GM23338 (cell line): ENCODE data around the gene MUC12. TPM values are rescaled to one million over a fixed set of nuclear protein-coding genes. Genes with fewer than 3 reads are reported as not detected.

Experiments
- ATAC-seq: fragments of 200-7000 bp; cut with Tn5 transposase; 3 replicates; pipeline ENCODE4 v1.9.1; 2020
- DNase-seq: peaks from one replicate; pipeline ENCODE4 v3.0.0-alpha.2; 2015; ENCODE audit warnings: low spot score
- H2AFZ ChIP-seq: fragments of 200-600 bp; sonication (generic); 2 replicates; pipeline ENCODE4 v1.8.0; 2016; ENCODE audit warnings: antibody characterized with exemption, mild to moderate bottlenecking, moderate library complexity
- H3F3A ChIP-seq: fragments of 200-600 bp; sonication (generic); replicated peaks from 2 replicates; pipeline ENCODE4 v1.8.0; 2017; ENCODE audit warnings: antibody characterized with exemption, mixed run types, low read depth
- H3K27ac ChIP-seq: fragments of 200-600 bp; sonication (generic); 2 replicates; pipeline ENCODE4 v1.6.1; 2016; ENCODE audit warnings: low read depth
- H3K27me3 ChIP-seq: fragments of 200-600 bp; sonication (generic); 2 replicates; pipeline ENCODE4 v1.8.0; 2016; ENCODE audit warnings: mild to moderate bottlenecking, mixed run types, moderate library complexity; ENCODE audit not compliant: insufficient read depth
- H3K36me3 ChIP-seq: fragments of 200-600 bp; sonication (generic); 2 replicates; pipeline ENCODE4 v1.8.0; 2016; ENCODE audit warnings: mild to moderate bottlenecking; ENCODE audit not compliant: insufficient read depth
- H3K4me1 ChIP-seq: fragments of 200-600 bp; sonication (generic); 2 replicates; pipeline ENCODE4 v1.8.0; 2016; ENCODE audit warnings: mild to moderate bottlenecking, moderate library complexity; ENCODE audit not compliant: insufficient read depth
- H3K4me2 ChIP-seq: fragments of 200-600 bp; sonication (generic); 2 replicates; pipeline ENCODE4 v1.7.1; 2017; ENCODE audit warnings: mixed run types
- H3K4me3 ChIP-seq: fragments of 200-600 bp; sonication (generic); 2 replicates; pipeline ENCODE4 v1.6.1; 2016; ENCODE audit warnings: mixed run types
- H3K79me2 ChIP-seq: fragments of 200-600 bp; sonication (generic); replicated peaks from 2 replicates; pipeline ENCODE4 v1.8.0; 2017; ENCODE audit warnings: mild to moderate bottlenecking; ENCODE audit not compliant: insufficient read depth
- H3K9me2 ChIP-seq: fragments of 200-600 bp; sonication (generic); 2 replicates; pipeline ENCODE4 v1.8.0; 2017; ENCODE audit not compliant: insufficient read depth
- H4K20me1 ChIP-seq: fragments of 200-600 bp; sonication (generic); replicated peaks from 2 replicates; pipeline ENCODE4 v1.8.0; 2017; ENCODE audit warnings: mild to moderate bottlenecking; ENCODE audit not compliant: insufficient read depth
- H3K27ac Mint-ChIP-seq: 2 replicates; pipeline ENCODE4 v1.8.0; 2020; ENCODE audit warnings: inconsistent platforms, mild to moderate bottlenecking, moderate library complexity, mixed read lengths
- H3K27me3 Mint-ChIP-seq: 3 replicates; pipeline ENCODE4 v1.8.0; 2022; ENCODE audit warnings: low read depth, mild to moderate bottlenecking, moderate library complexity, mixed read lengths, inconsistent platforms; ENCODE audit not compliant: insufficient read depth, poor library complexity
- H3K36me3 Mint-ChIP-seq: 3 replicates; pipeline ENCODE4 v1.8.0; 2021; ENCODE audit warnings: low read depth, mild to moderate bottlenecking, inconsistent platforms, moderate library complexity, mixed read lengths
- H3K4me1 Mint-ChIP-seq: 3 replicates; pipeline ENCODE4 v1.8.0; 2020; ENCODE audit warnings: mild to moderate bottlenecking, inconsistent platforms, mixed read lengths
- H3K4me3 Mint-ChIP-seq: 3 replicates; pipeline ENCODE4 v1.8.0; 2021; ENCODE audit warnings: moderate library complexity, mild to moderate bottlenecking, inconsistent platforms, mixed read lengths
- H3K9me3 Mint-ChIP-seq: 3 replicates; pipeline ENCODE4 v1.8.0; 2020; ENCODE audit warnings: moderate library complexity, mild to moderate bottlenecking, inconsistent platforms, mixed read lengths
- CREB1 ChIP-seq: fragments of 250-450 bp; sonication (Bioruptor Pico); IDR thresholded peaks from 2 replicates; pipeline ENCODE4 v1.5.0; 2020; ENCODE audit warnings: low read depth, mild to moderate bottlenecking, moderate library complexity
- CTCF ChIP-seq, 2 experiments: fragments of 200-600 bp in 1 of 2; sonication (generic) in 1 of 2; conservative IDR thresholded peaks; 2 replicates each; pipeline versions ENCODE4 v1.5.1 to v1.6.1; 2016 to 2017; ENCODE audit warnings: antibody characterized with exemption in 2 of 2, low read depth in 2 of 2, mild to moderate bottlenecking in 2 of 2, moderate library complexity in 1 of 2
- ETS1 ChIP-seq: IDR thresholded peaks from 2 replicates; pipeline ENCODE4 v1.6.1; 2016; ENCODE audit warnings: antibody characterized with exemption
- EZH2 ChIP-seq: fragments of 200-600 bp; sonication (generic); IDR thresholded peaks from one replicate; pipeline ENCODE4 v1.8.0; 2017; ENCODE audit warnings: antibody characterized with exemption, mild to moderate bottlenecking, low read depth; ENCODE audit not compliant: unreplicated experiment
- EZH2phosphoT487 ChIP-seq: fragments of 200-600 bp; sonication (generic); IDR thresholded peaks from one replicate; pipeline ENCODE4 v1.8.1; 2018; ENCODE audit warnings: antibody characterized with exemption; ENCODE audit not compliant: unreplicated experiment
- JUNB ChIP-seq: IDR thresholded peaks from one replicate; pipeline ENCODE4 v1.6.1; 2016; ENCODE audit warnings: antibody characterized with exemption; ENCODE audit not compliant: unreplicated experiment
- NANOG ChIP-seq: IDR thresholded peaks from 2 replicates; pipeline ENCODE4 v1.6.1; 2016; ENCODE audit warnings: antibody characterized with exemption, borderline replicate concordance
- POLR2AphosphoS5 ChIP-seq: IDR thresholded peaks from 2 replicates; pipeline ENCODE4 v1.6.1; 2016; ENCODE audit warnings: antibody characterized with exemption, low read depth
- REST ChIP-seq: IDR thresholded peaks from one replicate; pipeline ENCODE4 v1.6.1; 2018; ENCODE audit warnings: antibody characterized with exemption; ENCODE audit not compliant: unreplicated experiment
- STAT1 ChIP-seq: IDR thresholded peaks from one replicate; pipeline ENCODE4 v1.6.1; 2016; ENCODE audit warnings: antibody characterized with exemption; ENCODE audit not compliant: unreplicated experiment
- ZNF114 ChIP-seq: fragments of 250-450 bp; sonication (Bioruptor Pico); IDR thresholded peaks from 2 replicates; pipeline ENCODE4 v1.5.0; 2020; ENCODE audit warnings: mild to moderate bottlenecking, moderate library complexity
- ZNF331 ChIP-seq: fragments of 250-450 bp; sonication (Bioruptor Pico); IDR thresholded peaks from 2 replicates; pipeline ENCODE4 v1.5.0; 2020; ENCODE audit warnings: low read depth, mild to moderate bottlenecking, moderate library complexity
- ZNF462 ChIP-seq: fragments of 250-450 bp; sonication (Bioruptor Pico); IDR thresholded peaks from 2 replicates; pipeline ENCODE4 v1.5.0; 2020; ENCODE audit warnings: mild to moderate bottlenecking, moderate library complexity
- polyA plus RNA-seq: library from polyadenylated mRNA; unstranded; fragments of >200 nt; fragmentation: Nextera tagmentation; extraction: Ambion mirVana; gene quantifications from 2 replicates; pipeline ENCODE4 v1.2.1, GENCODE V29; 2016
- total RNA-seq: library from RNA; depleted of rRNA; stranded (reverse); fragments of >200 nt; shearing (Covaris generic); gene quantifications from 2 replicates; pipeline ENCODE4 v1.2.3, GENCODE V29; 2014

Gene MUC12
- total and polyA plus RNA-seq, 2 experiments from 2014 or later, result 4.6 to 18.0 TPM

GRCh38 chr7:101060992-101061391, 91.6 kb downstream of the MUC12 start:
- H3K36me3 ChIP-seq, result no peaks in the 10 kb centered on the region

More at GRCh38 chr7:101060992-101061391, 91.6 kb downstream of the MUC12 start:
- Histone ChIP-seq H3K4me3 (no peak overlapping the region), H4K20me1 (no peaks in the 10 kb centered on the region; the same call in 1 of the 2 replicates), H3K27me3 (no peaks in the 10 kb centered on the region), H3F3A (no peaks in the 10 kb centered on the region), H3K79me2 (no peaks in the 10 kb centered on the region), H3K4me1 (no peaks in the 10 kb centered on the region), H3K9me2 (no peaks in the 10 kb centered on the region), H3K4me2 (no peak overlapping the region), H2AFZ (no peak overlapping the region), H3K27ac (no peak overlapping the region)
- TF ChIP-seq ZNF331 (CRISPR knock-in tag) (no peak), EZH2 (no peak), POLR2AphosphoS5 (no peak), CTCF (conservative IDR thresholded peaks at IDR 0.05; ENCODE audit: low read depth in 2 of 2) (no peak), ZNF114 (CRISPR knock-in tag) (no peak), JUNB (no peak), ETS1 (no peak), REST (no peak), EZH2phosphoT487 (no peak), ZNF462 (no peak), STAT1 (no peak), CREB1 (CRISPR knock-in tag) (no peak), NANOG (no peak)
- H3K27me3 Mint-ChIP-seq, result peaks cover 11% of the 10 kb centered on the region
- no peak for ATAC-seq
- H3K9me3 Mint-ChIP-seq, result no peaks in the 10 kb centered on the region
- H3K4me1 Mint-ChIP-seq, result peaks cover 3% of the 10 kb centered on the region; the same call in 2 of the 3 replicates
- H3K27ac Mint-ChIP-seq, result no peak overlapping the region
- H3K4me3 Mint-ChIP-seq, result no peak overlapping the region
- DNase-seq, result no peak
- H3K36me3 Mint-ChIP-seq, result no peaks in the 10 kb centered on the region
